Measurements from ENCODE around the gene PPM1D.

The PPM1D gene

GRCh38 chr17:60560860-60561257 is 39.1 kb upstream of the PPM1D start:
- H3K9me3 ChIP-seq (ENCODE audit: control insufficient read depth, insufficient read depth, low read depth, low read length): no peaks in the 10 kb centered on the region
- CTCF ChIA-PET: no interaction called here
- TF ChIP-seq ZNF530 (tag by site-specific recombination; IDR thresholded peaks at IDR 0.05; ENCODE audit: low read depth) (no peak), ZNF596 (tag by site-specific recombination; IDR thresholded peaks at IDR 0.05) (no peak), ZNF560 (tag by site-specific recombination; IDR thresholded peaks at IDR 0.05; ENCODE audit: borderline replicate concordance) (no peak), ZNF677 (tag by site-specific recombination; IDR thresholded peaks at IDR 0.05) (no peak), INSM2 (tag by site-specific recombination; IDR thresholded peaks at IDR 0.05) (no peak)
- TF ChIP-seq, protein P1, sequence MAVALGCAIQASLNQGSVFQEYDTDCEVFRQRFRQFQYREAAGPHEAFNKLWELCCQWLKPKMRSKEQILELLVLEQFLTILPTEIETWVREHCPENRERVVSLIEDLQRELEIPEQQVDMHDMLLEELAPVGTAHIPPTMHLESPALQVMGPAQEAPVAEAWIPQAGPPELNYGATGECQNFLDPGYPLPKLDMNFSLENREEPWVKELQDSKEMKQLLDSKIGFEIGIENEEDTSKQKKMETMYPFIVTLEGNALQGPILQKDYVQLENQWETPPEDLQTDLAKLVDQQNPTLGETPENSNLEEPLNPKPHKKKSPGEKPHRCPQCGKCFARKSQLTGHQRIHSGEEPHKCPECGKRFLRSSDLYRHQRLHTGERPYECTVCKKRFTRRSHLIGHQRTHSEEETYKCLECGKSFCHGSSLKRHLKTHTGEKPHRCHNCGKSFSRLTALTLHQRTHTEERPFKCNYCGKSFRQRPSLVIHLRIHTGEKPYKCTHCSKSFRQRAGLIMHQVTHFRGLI (tag by site-specific recombination; IDR thresholded peaks at IDR 0.05): no peak
- TF ChIP-seq, protein P2, sequence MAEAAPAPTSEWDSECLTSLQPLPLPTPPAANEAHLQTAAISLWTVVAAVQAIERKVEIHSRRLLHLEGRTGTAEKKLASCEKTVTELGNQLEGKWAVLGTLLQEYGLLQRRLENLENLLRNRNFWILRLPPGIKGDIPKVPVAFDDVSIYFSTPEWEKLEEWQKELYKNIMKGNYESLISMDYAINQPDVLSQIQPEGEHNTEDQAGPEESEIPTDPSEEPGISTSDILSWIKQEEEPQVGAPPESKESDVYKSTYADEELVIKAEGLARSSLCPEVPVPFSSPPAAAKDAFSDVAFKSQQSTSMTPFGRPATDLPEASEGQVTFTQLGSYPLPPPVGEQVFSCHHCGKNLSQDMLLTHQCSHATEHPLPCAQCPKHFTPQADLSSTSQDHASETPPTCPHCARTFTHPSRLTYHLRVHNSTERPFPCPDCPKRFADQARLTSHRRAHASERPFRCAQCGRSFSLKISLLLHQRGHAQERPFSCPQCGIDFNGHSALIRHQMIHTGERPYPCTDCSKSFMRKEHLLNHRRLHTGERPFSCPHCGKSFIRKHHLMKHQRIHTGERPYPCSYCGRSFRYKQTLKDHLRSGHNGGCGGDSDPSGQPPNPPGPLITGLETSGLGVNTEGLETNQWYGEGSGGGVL (tag by site-specific recombination; IDR thresholded peaks at IDR 0.05): no peak
- TF ChIP-seq, protein P3, sequence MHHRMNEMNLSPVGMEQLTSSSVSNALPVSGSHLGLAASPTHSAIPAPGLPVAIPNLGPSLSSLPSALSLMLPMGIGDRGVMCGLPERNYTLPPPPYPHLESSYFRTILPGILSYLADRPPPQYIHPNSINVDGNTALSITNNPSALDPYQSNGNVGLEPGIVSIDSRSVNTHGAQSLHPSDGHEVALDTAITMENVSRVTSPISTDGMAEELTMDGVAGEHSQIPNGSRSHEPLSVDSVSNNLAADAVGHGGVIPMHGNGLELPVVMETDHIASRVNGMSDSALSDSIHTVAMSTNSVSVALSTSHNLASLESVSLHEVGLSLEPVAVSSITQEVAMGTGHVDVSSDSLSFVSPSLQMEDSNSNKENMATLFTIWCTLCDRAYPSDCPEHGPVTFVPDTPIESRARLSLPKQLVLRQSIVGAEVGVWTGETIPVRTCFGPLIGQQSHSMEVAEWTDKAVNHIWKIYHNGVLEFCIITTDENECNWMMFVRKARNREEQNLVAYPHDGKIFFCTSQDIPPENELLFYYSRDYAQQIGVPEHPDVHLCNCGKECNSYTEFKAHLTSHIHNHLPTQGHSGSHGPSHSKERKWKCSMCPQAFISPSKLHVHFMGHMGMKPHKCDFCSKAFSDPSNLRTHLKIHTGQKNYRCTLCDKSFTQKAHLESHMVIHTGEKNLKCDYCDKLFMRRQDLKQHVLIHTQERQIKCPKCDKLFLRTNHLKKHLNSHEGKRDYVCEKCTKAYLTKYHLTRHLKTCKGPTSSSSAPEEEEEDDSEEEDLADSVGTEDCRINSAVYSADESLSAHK (tag by site-specific recombination; IDR thresholded peaks at IDR 0.05): no peak
- H3K4me3 ChIP-seq (ENCODE audit: low read depth, low read length): no peak overlapping the region
- POLR2A ChIA-PET: no interaction called here
- no peak overlapping the region for H3K27ac ChIP-seq (ENCODE audit: extremely low read depth, low read depth, low read length)
- no peaks in the 10 kb centered on the region for H3K4me1 ChIP-seq (ENCODE audit: control insufficient read depth, insufficient read depth, low read length)
- no peaks in the 10 kb centered on the region for H3K36me3 ChIP-seq (ENCODE audit: control insufficient read depth in 2 of 2, insufficient read depth in 1 of 2, low read length in 2 of 2)

DNA sequence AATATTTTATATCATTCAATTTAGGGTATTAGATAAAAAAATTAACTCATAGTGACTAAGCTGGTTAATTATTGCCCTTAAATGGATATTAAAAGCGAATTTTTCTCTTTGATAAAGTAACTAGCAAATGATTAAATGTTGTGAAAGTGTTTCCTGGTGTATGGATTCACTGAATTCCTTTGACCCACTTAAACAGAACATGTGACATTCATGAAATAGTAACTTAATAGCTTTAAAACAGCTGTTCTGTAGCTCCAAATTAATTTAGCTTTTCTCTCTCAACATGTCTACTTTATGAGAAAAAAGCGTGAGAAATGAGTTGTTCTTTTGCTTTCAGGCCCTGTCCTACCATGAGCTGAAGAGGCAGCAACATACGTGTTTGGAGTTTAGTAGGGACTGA is 37.6 kb upstream of the PPM1D start:
- Histone ChIP-seq H3K9me3 (ENCODE audit: control insufficient read depth, insufficient read depth, low read depth, low read length) (no peaks in the 10 kb centered on the region), H3K27ac (ENCODE audit: extremely low read depth, low read depth, low read length) (no peak overlapping the region), H3K36me3 (ENCODE audit: control insufficient read depth in 2 of 2, insufficient read depth in 1 of 2, low read length in 2 of 2) (no peaks in the 10 kb centered on the region), H3K4me3 (ENCODE audit: low read depth, low read length) (no peak overlapping the region), H3K4me1 (ENCODE audit: control insufficient read depth, insufficient read depth, low read length) (no peaks in the 10 kb centered on the region)
- POLR2A ChIA-PET: interaction anchor here (1.0 kb wide), 1 partner anchor 36 kb away, joined by 5 read pairs; the partner anchor contains the start of gene APPBP2
- CTCF ChIA-PET: interaction anchor here (0.9 to 1.0 kb wide), 2 partner anchors 10 to 14 kb away, joined by 3 to 4 read pairs; no protein-coding TSS in a partner anchor
- TF ChIP-seq ZNF184 (tag by site-specific recombination; IDR thresholded peaks at IDR 0.05): no peak

GRCh38 chr17:60563743-60564142 is 36.2 kb upstream of the PPM1D start:
- no peaks in the 10 kb centered on the region for H3K36me3 ChIP-seq (ENCODE audit: control insufficient read depth in 2 of 2, insufficient read depth in 1 of 2, low read length in 2 of 2)
- H3K4me3 ChIP-seq (ENCODE audit: low read depth, low read length): no peak overlapping the region
- POLR2A ChIA-PET: interaction anchor here (0.7 kb wide), 1 partner anchor 1166 kb away, joined by 4 read pairs; no protein-coding TSS in a partner anchor
- no peaks in the 10 kb centered on the region for H3K4me1 ChIP-seq (ENCODE audit: control insufficient read depth, insufficient read depth, low read length)
- TF ChIP-seq HOXA7 (CRISPR knock-in tag; IDR thresholded peaks at IDR 0.05; ENCODE audit: borderline replicate concordance) (no peak), MYNN (tag by site-specific recombination; IDR thresholded peaks at IDR 0.05; ENCODE audit: borderline replicate concordance) (no peak), ZNF558 (tag by site-specific recombination; IDR thresholded peaks at IDR 0.05) (no peak), ZNF37A (tag by site-specific recombination; IDR thresholded peaks at IDR 0.05) (no peak)
- H3K9me3 ChIP-seq (ENCODE audit: control insufficient read depth, insufficient read depth, low read depth, low read length): no peaks in the 10 kb centered on the region
- H3K27ac ChIP-seq (ENCODE audit: extremely low read depth, low read depth, low read length): no peak overlapping the region
- CTCF ChIA-PET: interaction anchor here (1.1 kb wide), 1 partner anchor 31 kb away, joined by 5 read pairs; no protein-coding TSS in a partner anchor

All from HEK293 (cell line).